GM10847 (cell line): Measurements from ENCODE around the gene ADAMTS18.

Source experiments
- POLR2A ChIP-seq: IDR thresholded peaks from 2 replicates; pipeline ENCODE4 v1.6.1; 2011; ENCODE audit not compliant: insufficient read length; ENCODE audit errors: extremely low read depth

The ADAMTS18 gene

GRCh38 chr16:77434530-77435271, at the start of gene ADAMTS18:
TSS of gene ADAMTS18 (minus strand) at chr16:77435034. CDS start at chr16:77434695, 339 bp downstream.
- TF ChIP-seq POLR2A = no peak

GRCh38 chr16:77480681-77481315, 46.0 kb upstream of the ADAMTS18 start:
- TF ChIP-seq POLR2A = no peak

DNA sequence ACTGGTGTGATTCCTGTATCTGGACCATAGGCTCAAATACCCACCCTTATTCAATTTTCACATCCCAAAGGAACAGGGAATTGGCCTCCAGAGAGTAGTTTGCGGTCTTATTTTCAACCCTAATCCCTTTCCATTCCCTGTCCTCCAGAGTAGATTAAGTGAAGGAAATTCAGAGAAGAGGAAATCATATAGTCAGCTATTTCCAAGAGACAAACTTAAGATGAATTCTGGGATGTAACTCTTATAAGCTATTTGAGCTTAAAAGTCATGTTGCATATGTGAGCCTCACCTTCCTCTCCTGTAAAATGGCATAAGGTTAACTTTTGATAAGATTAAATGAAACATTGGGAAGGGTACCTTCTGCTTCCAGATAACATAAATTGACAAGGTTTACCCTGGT, 37.4 kb upstream of the ADAMTS18 start:
- no peak for TF ChIP-seq POLR2A

- TF ChIP-seq POLR2A = no peak
Measured at GRCh38 chr16:77470851-77471250, 36.0 kb upstream of the ADAMTS18 start.

DNA sequence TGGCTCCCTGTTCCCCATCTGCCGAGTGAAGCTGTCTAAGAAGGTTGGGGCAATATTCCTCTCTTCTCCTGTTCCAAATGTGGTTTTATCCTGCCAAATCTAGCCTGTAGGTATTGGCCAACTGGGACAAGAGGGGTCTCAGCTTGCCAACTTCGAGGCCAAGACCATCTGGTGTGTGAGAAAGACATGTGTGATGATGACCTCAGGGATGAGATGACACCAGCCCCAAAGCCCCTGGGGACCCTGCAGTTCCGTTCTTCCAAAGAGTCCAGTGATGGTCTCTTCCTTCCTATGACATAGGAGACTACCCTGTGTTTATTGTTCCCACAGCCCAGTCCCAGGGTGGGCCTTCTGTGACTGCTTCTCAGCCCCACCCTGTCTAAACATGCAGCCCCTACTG, 34.8 kb upstream of the ADAMTS18 start:
- no peak for TF ChIP-seq POLR2A

DNA sequence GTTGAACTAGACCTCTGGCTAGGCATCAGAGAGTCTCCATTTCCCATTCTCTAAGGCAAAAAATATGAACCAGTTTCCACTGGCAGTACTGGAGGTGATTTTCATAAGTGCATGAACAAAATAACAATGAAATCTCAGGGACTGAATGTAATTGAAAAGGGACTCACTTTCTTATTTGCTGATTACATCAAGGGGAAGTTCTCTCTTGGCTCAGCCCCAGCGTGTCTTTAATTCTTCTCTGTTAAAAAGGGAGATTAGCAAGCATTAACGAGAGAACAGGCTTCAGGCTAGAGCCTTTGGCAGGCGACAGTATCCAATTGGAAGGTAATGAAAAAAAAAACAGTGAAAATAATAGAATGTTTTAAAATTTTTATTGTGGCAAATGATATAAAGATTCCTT, 34.0 kb upstream of the ADAMTS18 start:
- no peak for TF ChIP-seq POLR2A

DNA sequence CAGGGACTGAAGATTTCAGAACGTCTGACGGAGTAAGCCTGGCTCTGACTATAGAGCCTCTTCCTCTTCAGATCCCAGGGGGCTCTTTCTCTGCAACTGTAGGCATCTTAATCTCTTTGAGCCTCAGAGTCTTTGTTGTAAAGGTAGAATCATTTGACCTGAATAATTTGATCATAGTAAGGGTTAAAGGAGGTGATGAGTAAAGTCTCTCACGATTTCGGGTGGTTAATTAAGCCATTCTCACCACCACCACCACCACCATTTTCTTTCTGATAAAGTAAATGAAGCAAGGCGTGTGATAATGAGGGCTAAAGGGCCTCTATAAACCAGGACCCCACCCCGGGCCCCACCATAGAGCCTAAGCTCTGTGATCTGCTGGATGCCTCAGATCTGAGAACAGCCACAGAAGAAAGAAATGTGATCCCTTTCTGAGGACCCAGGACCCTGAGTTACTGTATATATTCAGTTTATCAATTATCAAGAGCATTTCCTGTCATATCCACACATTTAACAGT, 33.0 kb upstream of the ADAMTS18 start:
- no peak for TF ChIP-seq POLR2A

DNA sequence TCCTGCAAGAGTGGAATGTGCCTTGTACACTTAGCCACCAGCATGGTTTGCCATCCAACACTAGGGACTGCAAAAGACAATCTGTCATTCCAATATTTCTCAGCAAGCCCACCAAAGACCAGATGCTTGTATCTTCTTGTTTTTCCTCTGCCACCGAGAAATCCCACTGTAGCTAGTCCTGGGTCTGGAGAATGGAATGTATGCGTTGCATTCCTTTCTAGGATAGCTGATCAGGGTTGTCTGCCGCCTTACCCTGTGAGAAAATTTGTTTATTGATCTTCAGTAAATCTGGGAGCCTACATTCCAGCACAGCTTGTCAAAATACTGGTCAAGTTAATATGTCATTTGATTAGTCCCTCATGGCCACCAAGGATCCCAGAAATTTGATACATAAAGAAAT, 28.1 kb upstream of the ADAMTS18 start:
- TF ChIP-seq POLR2A = no peak

- TF ChIP-seq POLR2A = no peak
Measured at GRCh38 chr16:77459534-77460254, 24.9 kb upstream of the ADAMTS18 start.

DNA sequence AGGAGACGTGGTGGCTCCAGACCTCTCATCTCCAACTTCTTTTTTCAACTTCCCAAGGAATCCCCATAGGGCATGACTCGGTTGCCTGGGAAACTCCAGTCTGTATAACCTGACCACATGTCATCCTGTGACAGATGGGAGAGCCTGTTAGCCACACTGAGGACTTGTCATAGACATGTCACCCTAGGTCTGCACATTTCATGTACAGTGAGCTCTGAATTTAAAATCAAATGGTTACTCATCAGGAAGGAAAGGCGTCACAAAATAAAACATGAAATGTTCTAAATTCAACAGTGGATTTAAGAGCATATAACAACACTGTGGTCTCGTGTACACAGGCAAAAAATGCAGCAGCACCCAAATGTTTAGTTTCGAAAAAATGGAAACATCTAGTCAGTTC, 22.2 kb upstream of the ADAMTS18 start:
- TF ChIP-seq POLR2A = no peak

GRCh38 chr16:77452243-77452642, 17.4 kb upstream of the ADAMTS18 start:
- no peak for TF ChIP-seq POLR2A

GRCh38 chr16:77450790-77451487, 16.1 kb upstream of the ADAMTS18 start:
- TF ChIP-seq POLR2A = no peak

DNA sequence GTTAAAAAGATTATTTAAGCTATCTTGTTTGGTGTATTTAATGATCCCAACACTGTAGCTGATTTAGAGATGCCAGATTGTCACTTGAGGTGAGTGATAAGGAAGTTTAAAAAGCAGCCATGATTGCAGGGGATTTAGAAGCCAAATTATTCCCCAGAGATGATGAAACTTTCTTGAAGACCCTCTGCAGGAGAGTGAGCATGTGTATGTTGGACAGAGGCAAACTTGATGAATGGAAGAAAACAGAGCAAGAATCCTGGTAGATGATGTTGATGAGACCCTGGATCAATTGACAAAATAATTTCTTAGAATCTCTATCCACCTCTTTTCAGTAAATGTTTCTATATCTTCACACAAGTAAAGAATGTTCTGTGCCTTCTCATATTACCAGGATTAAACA, 14.4 kb upstream of the ADAMTS18 start:
- TF ChIP-seq POLR2A = no peak

DNA sequence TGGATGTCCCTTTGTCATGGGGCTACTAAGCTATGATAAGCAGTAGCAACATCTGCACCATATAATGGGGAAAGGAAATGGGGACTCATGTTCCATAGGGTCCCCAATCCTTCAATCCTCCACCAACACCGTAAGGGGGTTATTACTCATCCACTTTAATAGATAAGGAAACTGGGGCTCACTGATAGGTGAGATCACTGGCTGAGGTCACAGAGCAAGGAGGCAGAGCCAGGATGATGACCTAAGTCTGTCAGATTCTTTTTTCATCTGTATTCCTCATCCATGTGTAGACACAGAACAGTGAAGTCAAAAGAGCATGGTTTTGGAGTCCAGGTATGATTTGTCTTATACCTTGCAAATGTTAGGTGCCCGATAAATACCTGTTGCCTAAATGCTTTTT, 10.5 kb upstream of the ADAMTS18 start:
- no peak for TF ChIP-seq POLR2A

DNA sequence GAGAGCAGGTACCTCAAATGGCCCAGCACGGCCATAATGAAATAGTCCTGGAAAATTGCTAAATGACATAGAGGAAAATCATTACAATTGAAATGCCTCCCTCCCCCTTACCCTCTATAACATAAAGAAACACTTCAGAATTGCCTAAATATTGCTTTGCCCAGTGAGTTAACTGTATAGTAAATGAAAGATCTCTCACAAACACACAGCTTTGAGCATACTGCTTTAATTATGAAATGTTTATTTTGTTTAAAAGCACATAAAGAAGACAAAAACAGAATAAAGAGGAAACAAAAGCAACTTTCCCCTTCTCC, 9.3 kb upstream of the ADAMTS18 start:
- TF ChIP-seq POLR2A = no peak

DNA sequence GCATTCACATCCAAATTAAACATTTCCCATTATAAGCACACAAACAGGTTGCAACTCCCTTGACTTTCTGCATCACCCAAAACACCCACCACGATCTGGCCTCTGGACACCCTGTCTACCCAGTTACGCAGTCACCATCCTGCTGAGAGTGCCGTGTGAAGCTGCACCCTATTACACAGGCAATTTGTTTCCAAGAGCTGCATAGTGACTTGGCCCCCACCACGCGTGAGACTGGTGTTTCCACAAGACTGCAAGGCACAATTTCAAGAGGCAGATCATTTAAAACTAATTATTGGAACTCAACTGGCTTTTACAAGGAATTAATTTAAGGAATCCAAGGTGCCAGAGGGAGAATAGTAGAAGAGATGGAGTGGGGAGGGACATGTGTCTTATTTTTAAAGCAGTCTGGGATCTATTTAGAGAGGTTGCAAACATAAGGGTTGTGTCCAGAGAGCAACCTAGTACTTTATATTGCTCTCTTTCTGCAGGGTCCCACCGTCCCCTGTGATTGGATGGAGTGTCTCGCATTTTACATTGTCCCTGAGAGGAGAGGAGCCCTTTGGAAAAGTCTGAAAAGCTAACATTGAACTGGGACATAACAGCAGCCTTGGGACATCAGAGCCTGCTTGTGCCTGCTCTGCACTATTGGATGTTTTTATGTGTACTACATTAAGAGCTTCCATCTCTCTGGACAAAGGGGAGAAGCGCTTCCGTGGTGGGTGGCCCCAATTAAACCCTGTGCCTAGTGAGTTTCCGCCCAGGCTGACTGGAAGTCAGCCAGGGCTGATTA, 8.7 kb upstream of the ADAMTS18 start:
- no peak for TF ChIP-seq POLR2A
